WERI-Rb-1 (cell line): ENCODE results near the gene EEIG1.

ENCODE experiments used
- DNase-seq: peaks from one replicate; pipeline ENCODE4 v3.0.0-alpha.2; 2020
- H3K27ac ChIP-seq: fragments of 250-450 bp; sonication (Bioruptor Pico); 2 replicates; pipeline ENCODE4 v1.5.1; 2020; ENCODE audit warnings: mild to moderate bottlenecking, moderate library complexity
- H3K27me3 ChIP-seq: fragments of 250-450 bp; sonication (Bioruptor Pico); 2 replicates; pipeline ENCODE4 v1.5.1; 2021; ENCODE audit warnings: mild to moderate bottlenecking, low read depth, moderate library complexity; ENCODE audit not compliant: insufficient read depth, severe bottlenecking
- H3K36me3 ChIP-seq: fragments of 250-450 bp; sonication (Bioruptor Pico); 2 replicates; pipeline ENCODE4 v1.5.1; 2020; ENCODE audit warnings: mild to moderate bottlenecking, moderate library complexity
- H3K4me3 ChIP-seq: 2 replicates; pipeline ENCODE4 v1.5.1; 2011; ENCODE audit warnings: low read depth, mild to moderate bottlenecking, control low read depth, low read length
- H3K9me3 ChIP-seq: fragments of 250-450 bp; sonication (Bioruptor Pico); 2 replicates; pipeline ENCODE4 v1.5.1; 2021; ENCODE audit warnings: mild to moderate bottlenecking, moderate library complexity; ENCODE audit not compliant: severe bottlenecking
- CTCF ChIP-seq: IDR thresholded peaks from 2 replicates; pipeline ENCODE4 v1.5.1; 2011; ENCODE audit warnings: low read depth, mild to moderate bottlenecking, control low read depth, inconsistent platforms, low read length

Gene EEIG1

GRCh38 chr9:128011071-128011817 lies 30.5 kb upstream of the EEIG1 start:
- H3K36me3 ChIP-seq, result no peaks in the 10 kb centered on the region; the same call in 1 of the 2 replicates
- no peak for TF ChIP-seq CTCF
- H3K27me3 ChIP-seq, result no peaks in the 10 kb centered on the region
- H3K27ac ChIP-seq, result no peak overlapping the region
- H3K4me3 ChIP-seq, result no peak overlapping the region
- peaks cover 28% of the 10 kb centered on the region for H3K9me3 ChIP-seq
- DNase-seq, result no peak

GRCh38 chr9:128009639-128010038 lies 28.9 kb upstream of the EEIG1 start:
- Histone ChIP-seq H3K27ac (no peak overlapping the region), H3K9me3 (peaks cover 28% of the 10 kb centered on the region), H3K4me3 (no peak overlapping the region), H3K36me3 (no peaks in the 10 kb centered on the region; the same call in 1 of the 2 replicates), H3K27me3 (no peaks in the 10 kb centered on the region)
- no peak for TF ChIP-seq CTCF
- DNase-seq, result no peak

GRCh38 chr9:128008171-128008570 lies 27.4 kb upstream of the EEIG1 start:
- H3K27me3 ChIP-seq, result no peaks in the 10 kb centered on the region

GRCh38 chr9:128007566-128008138 lies 26.9 kb upstream of the EEIG1 start:
- peaks cover 32% of the 10 kb centered on the region for H3K9me3 ChIP-seq
- DNase-seq, result peak; percentile 48
- H3K27ac ChIP-seq, result peak overlapping the region; percentile 80

More at GRCh38 chr9:128008171-128008570, 27.4 kb upstream of the EEIG1 start:
- Histone ChIP-seq H3K27ac (peak overlapping the region; percentile 80), H3K4me3 (no peak overlapping the region), H3K9me3 (peaks cover 32% of the 10 kb centered on the region), H3K36me3 (no peaks in the 10 kb centered on the region; the same call in 1 of the 2 replicates)
- TF ChIP-seq CTCF, result no peak
- peak; percentile 90 for DNase-seq

GRCh38 chr9:128006332-128006996 lies 25.7 kb upstream of the EEIG1 start:
- Histone ChIP-seq H3K27ac (peak overlapping the region; percentile 21), H3K36me3 (no peaks in the 10 kb centered on the region; the same call in 1 of the 2 replicates), H3K9me3 (peaks cover 28% of the 10 kb centered on the region), H3K4me3 (no peak overlapping the region), H3K27me3 (no peaks in the 10 kb centered on the region)
- DNase-seq, result no peak
- no peak for TF ChIP-seq CTCF

More at GRCh38 chr9:128007566-128008138, 26.9 kb upstream of the EEIG1 start:
- no peak overlapping the region for H3K4me3 ChIP-seq
- H3K36me3 ChIP-seq, result no peaks in the 10 kb centered on the region; the same call in 1 of the 2 replicates
- no peak for TF ChIP-seq CTCF
- H3K27me3 ChIP-seq, result no peaks in the 10 kb centered on the region
